HCEC 1CT (cell line): ENCODE data around the gene MCF2L2.

ENCODE experiments used
- DNase-seq: peaks from one replicate; pipeline ENCODE4 v3.0.0-alpha.2; 2017

The MCF2L2 gene

DNA sequence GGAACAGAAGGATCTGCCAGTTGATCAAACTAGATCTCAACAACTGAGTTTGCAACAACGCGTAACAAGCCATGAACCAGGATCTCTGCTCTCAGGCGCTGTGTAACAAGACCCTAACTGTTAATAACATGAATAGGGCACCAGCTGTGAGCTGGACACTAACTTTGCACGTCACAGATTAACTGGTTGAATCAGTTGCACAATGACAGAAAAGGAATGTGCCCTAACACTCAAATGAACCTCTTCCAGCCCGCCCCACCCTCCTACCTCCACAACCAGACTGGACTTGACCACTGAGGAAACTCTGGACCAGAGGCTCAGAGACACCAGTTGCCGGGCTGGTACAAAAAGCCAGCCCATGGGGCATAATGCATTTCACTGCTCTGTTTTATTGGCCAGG, 34.3 kb downstream of the MCF2L2 start:
- DNase-seq = no peak

DNA sequence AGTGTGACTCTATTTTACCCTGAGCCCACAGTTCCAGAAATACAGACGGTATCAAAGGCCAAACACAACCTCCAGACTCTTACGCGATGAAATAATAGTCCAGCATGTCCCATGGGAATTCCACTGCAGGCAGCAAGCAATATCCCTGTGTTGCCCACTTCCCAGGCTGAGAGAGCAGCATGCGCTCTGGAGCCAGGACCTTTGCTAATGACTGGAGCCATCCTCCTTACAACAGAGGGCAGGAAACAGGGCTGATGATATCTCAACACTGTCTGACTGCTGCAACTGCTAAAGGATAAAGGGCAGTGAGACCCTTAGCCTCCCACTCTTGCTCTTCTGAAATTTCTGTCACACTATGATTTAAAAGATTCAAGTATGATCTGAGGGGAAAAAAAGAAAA, 34.8 kb downstream of the MCF2L2 start:
- DNase-seq = no peak

DNA sequence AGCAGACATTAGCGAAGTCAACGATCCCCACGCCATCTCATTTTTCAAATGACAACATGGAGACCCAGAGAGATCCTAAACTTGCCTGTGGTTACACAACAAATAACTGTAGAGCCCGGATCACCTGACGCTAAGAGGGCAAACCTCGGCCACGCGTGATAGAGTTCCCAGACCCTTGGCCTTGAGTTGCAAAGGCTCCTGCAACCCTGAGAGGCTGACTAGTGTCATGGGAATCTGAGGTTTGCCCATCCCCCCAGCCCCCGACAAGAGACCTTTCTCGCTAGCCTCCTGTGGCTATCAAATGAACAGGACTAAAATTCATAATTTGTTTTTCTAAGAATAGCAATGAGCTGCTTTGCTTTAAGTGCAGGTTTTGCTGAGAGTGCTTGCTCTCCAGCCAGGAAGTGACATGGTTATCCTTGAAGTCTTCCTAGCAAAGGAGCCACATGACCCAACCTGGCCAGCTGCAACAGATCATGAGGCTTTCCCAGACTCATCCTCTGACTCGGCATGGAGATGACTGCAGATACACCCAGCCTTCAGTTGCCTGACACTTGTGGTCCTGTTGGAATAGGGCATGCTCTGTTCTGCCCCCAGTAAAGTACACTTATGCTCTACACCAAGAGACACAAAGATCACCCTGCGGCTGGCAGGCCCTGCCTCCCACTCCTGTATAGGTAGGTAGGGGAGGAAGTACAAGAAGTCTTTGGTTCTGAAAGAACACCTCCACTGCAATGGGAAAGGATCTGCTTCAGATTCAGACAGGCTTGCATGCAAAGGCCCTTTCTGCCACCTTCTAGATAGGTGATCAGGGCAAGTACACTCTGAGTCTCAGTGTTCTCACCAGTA, 36.0 kb downstream of the MCF2L2 start:
- DNase-seq = peak; percentile 30

DNA sequence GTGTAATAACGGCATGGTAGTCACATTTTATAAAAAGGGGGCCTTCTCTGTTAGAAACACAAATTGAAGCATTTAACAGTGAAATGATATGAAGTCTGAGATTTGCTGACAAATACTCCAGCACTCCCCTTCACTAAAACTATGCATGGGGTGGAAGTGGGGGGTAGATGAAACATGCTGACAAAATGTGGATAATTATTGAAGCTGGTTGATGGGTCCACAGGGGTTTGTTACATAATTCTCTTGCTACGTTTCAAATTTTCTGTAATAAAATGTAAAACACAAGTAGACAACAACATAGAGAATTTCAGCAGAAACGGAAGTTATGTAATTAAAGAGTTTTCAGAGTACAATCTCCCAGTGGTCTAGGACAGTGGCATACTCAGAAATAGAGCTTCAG, 37.0 kb downstream of the MCF2L2 start:
- DNase-seq = no peak

DNA sequence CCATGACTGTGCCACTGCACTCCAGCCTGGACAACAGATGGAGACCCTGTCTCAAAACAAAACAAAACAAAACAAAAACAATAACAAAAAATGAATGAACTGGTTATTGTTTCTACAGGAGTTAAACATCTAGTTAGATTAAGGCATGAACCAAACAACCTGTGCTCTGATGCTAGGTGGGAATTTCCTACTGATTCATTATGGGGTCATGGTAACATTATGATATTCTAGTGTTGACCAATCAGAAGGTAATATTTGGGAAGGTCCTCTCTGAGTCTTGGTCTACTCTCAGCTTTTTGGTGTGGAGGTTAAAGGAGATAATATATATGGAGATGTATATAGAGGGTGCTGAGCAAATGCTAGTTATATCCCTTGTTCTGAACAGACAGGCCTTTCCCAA, 37.6 kb downstream of the MCF2L2 start:
- no peak for DNase-seq

DNA sequence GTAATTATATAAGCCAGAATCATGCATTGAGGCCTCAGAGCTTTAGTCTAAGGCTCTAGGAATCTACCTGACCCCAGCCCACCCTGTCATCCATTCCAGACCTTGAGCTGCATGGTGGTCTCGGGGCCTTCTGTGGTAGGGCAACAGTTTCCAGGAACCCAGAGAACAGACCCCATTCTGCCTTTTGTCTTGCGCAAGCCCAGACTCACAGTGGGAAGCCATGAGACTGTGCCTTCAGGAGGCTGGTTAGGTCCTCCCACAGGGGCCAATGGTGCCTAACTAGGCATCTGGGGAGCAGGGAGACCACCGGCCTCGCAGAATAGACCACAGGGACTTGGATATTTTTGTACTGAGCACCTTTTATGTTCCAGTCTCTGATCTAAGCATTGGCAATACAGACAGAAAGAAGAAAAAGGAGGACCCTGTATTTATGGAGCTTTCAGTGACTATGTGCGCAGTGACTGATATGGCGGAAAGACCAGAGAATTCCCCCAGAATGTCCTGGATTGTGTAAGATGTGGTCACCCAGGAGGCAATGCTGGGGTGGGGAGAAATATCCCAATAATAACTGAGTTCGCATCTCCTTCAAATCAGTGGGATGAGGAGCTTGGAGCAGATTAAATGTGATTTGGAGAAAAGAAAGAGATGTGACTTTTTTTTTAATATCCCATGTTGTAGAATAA, 40.1 kb downstream of the MCF2L2 start:
- no peak for DNase-seq

- no peak for DNase-seq
Observed at GRCh38 chr3:183387797-183388196, 40.6 kb downstream of the MCF2L2 start.

DNA sequence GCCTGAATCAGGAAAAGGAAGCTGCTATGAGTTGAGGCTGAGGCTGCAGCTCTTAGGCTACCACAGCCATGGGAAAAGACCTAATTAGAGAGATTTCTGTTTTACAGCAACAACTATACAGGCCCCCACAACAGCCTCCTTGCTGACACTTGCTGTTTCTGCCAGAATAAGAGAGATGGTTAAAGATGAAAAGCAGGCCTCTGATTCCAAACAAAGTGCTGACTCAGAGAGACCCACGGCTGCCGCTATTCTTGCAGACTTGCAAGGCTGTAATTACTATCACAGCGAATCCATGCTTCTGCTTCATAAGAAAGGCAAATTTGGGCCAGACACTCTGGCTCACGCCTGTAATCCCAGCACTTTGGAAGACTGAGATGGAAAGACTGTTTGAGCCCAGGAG, 41.8 kb downstream of the MCF2L2 start:
- DNase-seq = no peak

DNA sequence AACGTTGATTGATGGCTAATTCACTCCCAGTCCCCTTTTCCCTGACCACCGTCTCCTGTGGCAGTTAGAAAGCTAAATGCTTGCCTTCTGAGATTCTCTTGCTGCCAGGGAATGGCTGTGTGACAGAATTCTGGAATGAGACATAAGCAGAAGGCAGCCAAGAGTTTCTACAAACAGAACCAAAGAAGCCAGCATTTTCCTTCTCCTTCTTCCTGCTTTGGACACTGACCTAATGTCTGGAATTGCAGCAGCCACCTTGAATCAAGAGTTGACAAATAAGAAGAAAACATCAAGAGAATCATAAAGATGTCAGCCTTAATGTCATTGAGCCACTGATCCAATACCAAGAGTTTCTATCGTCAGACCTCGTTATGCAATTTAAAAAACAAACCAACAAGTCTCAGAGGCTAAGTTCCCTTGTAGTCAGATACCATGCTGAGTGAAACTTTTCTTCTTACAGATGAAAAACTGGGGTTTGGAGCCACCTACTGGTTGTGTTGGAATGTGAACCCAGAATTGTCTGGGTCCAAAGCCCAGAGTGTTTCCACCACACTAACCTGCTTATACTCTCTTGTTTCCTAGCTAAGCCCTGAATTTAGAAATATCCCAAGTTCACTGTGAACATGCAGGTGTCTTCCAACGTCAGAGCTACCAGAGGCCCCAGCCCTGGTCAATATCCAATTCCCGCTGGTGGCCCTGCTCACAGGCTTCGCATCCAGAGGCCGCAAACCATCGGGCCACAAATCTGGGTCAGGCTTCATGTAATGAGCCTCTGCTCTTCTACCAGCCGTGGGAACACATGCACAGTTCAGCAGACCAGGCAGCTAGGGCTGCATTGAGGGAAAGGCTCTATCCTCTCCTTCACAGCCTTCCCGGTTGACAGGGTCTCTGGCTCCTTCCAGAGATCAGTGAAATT, 42.5 kb downstream of the MCF2L2 start:
- DNase-seq = peak; percentile 71

DNA sequence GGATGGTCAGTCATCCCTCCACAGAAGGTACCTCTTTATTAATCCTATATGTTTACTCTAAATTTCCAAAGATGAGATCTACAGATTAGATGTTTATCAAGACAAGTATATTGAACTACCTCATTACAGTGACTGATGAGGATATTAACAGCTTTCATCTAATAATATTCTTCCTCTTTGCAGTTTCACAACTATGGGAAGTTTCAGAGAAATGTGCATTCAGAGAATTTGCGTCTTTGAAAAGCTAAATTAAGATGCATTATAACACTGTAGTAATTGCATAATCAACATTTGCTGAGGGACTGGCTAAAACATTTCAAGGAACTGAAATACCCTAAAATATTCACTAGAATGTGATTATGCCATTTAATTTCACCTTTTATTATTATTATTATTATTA, 46.7 kb downstream of the MCF2L2 start:
- DNase-seq = no peak

GRCh38 chr3:183381179-183381578, 47.2 kb downstream of the MCF2L2 start:
- DNase-seq = peak; percentile 89

DNA sequence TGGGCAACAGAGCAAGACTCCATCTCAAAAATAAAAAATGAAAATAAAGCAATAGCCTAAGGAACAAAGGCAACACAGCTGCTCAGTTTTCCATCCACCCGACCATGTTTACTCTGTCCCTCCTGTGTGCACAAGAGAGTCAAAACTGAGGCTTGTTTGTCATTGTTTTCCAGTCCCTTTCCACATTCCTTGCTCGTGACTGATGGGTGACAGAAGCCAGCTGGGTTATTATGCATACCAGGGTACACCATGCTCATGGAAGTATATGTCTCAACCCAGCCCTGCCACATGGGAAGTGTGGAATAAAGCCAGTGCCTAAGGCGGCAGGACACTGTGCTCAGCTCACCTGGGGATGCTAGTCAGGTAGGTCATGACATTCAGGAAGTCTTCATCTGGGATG, 49.5 kb downstream of the MCF2L2 start:
- DNase-seq = no peak

- no peak for DNase-seq
Observed at GRCh38 chr3:183378545-183378944, 49.9 kb downstream of the MCF2L2 start.

DNA sequence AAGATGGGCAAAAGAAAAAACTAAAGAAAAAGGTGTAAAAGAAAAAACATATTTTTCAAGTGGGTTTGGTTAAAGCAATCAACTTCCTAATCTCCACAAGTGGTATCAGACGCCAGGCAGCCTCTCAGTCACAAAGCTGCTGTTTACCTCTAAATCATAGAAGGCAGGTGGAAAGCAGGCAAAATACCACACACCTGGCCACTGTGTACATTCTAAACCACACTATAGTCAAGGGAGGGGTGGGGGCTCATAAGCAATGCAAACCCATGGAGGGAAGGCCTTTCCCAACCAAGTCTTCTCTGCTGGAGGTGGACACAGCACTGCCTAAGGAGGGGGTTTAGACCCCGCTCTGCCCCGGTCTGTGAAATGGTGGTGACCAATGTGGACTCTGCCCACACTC, 50.4 kb downstream of the MCF2L2 start:
- DNase-seq = no peak

DNA sequence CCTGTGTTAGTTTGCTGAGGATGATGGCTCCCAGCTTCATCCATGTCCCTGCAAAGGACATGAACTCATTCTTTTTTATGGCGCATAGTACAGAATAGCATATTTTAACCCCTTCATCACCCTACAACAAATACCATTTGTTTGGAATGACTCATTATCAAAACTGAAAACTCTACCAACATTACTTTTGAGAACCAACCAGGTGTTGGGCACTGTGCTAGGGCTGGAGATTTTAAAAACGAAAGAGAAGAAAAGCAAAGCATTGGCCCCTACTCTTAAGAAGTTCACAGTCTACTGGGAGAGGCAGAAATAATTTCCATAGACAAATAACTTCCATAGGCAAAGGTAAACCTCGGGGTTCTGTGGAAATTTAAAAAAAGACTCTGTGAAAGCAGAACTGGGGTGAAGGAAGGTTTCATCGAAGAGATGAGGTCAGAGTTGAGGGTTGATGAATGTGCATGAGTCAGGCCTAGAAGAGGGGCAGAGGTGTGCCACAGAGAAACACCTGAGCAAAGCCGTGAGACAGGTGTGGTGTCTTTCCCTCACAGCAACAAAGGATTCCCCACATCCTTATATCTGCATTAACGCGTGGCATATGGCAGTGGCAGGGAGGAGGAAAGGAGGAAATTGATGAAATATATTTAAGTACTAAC, 51.0 kb downstream of the MCF2L2 start:
- DNase-seq = no peak

- DNase-seq = no peak
Observed at GRCh38 chr3:183375787-183376186, 52.6 kb downstream of the MCF2L2 start.

- no peak for DNase-seq
Observed at GRCh38 chr3:183375337-183375736, 53.1 kb downstream of the MCF2L2 start.

DNA sequence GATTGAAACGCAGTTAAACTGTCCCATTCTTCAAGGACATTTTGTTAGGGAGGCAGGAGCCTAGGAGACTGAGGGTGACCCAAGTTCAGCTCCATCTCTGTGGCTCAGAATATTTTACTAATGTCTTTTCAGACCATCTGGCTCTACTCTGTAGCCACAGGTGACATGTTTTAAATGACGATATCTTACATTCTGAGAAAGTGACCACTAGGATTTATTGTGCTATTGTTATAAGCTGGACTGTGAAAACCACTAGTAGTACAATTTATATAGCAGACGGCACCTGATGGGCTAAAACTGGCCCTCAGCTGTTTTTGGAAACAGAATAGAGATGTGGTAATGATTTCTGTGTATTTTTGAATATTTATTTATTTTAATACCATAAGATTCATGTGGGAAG, 55.5 kb downstream of the MCF2L2 start:
- DNase-seq = no peak

DNA sequence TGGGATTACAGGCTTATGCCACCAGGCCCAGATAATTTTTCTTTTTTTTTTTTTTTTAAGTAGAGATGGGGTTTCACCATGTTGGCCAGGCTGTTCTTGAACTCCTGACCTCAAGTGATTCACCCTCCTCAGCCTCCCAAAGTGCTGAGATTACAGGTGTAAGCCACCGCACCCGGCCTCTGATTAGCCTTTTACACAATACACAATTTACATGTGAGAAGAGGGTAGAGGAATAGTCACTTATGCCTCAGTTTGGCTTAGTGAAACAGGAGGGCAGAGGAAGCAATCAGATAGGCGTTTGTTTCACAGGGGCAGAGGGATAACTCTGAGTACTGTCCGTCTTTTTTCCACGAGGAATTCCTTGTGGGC, 56.8 kb downstream of the MCF2L2 start:
- DNase-seq = peak; percentile 46

GRCh38 chr3:183370391-183370790, 58.0 kb downstream of the MCF2L2 start:
- DNase-seq = peak; percentile 59

GRCh38 chr3:183369627-183370026, 58.8 kb downstream of the MCF2L2 start:
- peak; percentile 63 for DNase-seq

DNA sequence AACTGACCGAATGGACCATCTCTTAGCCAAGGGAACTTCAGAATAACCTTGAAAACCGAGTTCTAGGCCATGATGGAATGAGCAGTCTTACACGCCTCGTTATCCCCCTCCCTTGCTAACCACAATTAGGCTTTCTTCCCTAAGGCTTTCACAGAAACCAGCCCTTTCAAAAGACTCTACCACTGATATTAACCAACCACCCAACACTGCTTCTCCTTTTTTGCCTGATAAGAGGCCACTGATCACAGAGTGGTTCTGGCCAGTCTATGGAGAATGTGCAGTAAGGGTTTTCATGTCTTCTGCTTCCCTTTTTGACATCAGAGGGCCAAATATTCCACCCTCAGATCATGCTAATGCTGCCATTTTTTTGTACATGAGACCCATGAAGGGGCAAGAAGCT, 59.3 kb downstream of the MCF2L2 start:
- DNase-seq = no peak
